HepG2 (cell line): ENCODE measurements around the gene HIPK2. TPM values are rescaled to one million over a fixed set of nuclear protein-coding genes. Genes with fewer than 3 reads are reported as not detected.

ENCODE experiments used
- CCAR2 ChIP-seq: fragments of 200-400 bp; formaldehyde crosslinking; optimal IDR thresholded peaks from 2 replicates; pipeline ENCODE3; 2018; ENCODE audit warnings: low read depth, mild to moderate bottlenecking, low read length, moderate library complexity
- DDIT3 ChIP-seq: sonication (generic); formaldehyde crosslinking; IDR thresholded peaks from 2 replicates; pipeline ENCODE4 v1.4.0; 2020; ENCODE audit warnings: mild to moderate bottlenecking, missing genetic modification reagents
- DMAP1 ChIP-seq: IDR thresholded peaks from 2 replicates; pipeline ENCODE4 v1.6.1; 2016
- ELF3 ChIP-seq: IDR thresholded peaks from 2 replicates; pipeline ENCODE4 v1.6.1; 2016; ENCODE audit warnings: missing genetic modification reagents, missing compliant biosample characterization
- KAT8 ChIP-seq: IDR thresholded peaks from 2 replicates; pipeline ENCODE4 v1.6.1; 2016; ENCODE audit warnings: missing genetic modification reagents, missing compliant biosample characterization
- KDM3A ChIP-seq: IDR thresholded peaks from 2 replicates; pipeline ENCODE4 v1.6.1; 2018; ENCODE audit warnings: low read depth, missing compliant biosample characterization
- PCBP2 ChIP-seq: fragments of 200-400 bp; formaldehyde crosslinking; optimal IDR thresholded peaks from 2 replicates; pipeline ENCODE3; 2018; ENCODE audit warnings: low read length, low read depth; ENCODE audit not compliant: poor library complexity, severe bottlenecking
- PITX1 ChIP-seq: sonication (generic); formaldehyde crosslinking; IDR thresholded peaks from 2 replicates; pipeline ENCODE4 v1.5.1; 2020; ENCODE audit warnings: mild to moderate bottlenecking, missing genetic modification reagents
- RARA ChIP-seq: IDR thresholded peaks from 2 replicates; pipeline ENCODE4 v1.6.1; 2016; ENCODE audit warnings: missing genetic modification reagents, missing compliant biosample characterization
- REXO4 ChIP-seq: sonication (generic); formaldehyde crosslinking; IDR thresholded peaks from 2 replicates; pipeline ENCODE4 v1.8.0; 2022; ENCODE audit warnings: missing genetic modification reagents, mild to moderate bottlenecking, borderline replicate concordance
- RXRA ChIP-seq: sonication (generic); formaldehyde crosslinking; IDR thresholded peaks from 2 replicates; pipeline ENCODE4 v1.5.1; 2020; ENCODE audit warnings: missing genetic modification reagents
- SOX5 ChIP-seq: IDR thresholded peaks from 2 replicates; pipeline ENCODE4 v1.6.1; 2016; ENCODE audit warnings: borderline replicate concordance
- SRSF1 ChIP-seq: fragments of 200-400 bp; formaldehyde crosslinking; optimal IDR thresholded peaks from 2 replicates; pipeline ENCODE3; 2017; ENCODE audit warnings: mild to moderate bottlenecking, low read depth, low read length, moderate library complexity
- STAT5B ChIP-seq: sonication (generic); formaldehyde crosslinking; IDR thresholded peaks from 2 replicates; pipeline ENCODE4 v1.4.0; 2020; ENCODE audit warnings: missing genetic modification reagents
- ZNF207 ChIP-seq: fragments of 450-650 bp; IDR thresholded peaks from 2 replicates; pipeline ENCODE4 v1.6.1; 2016; ENCODE audit warnings: antibody characterized with exemption, borderline replicate concordance
- ZNF335 ChIP-seq: sonication (generic); formaldehyde crosslinking; IDR thresholded peaks from 2 replicates; pipeline ENCODE4 v1.4.0; 2020; ENCODE audit warnings: missing genetic modification reagents
- ZNF34 ChIP-seq: sonication (generic); formaldehyde crosslinking; IDR thresholded peaks from 2 replicates; pipeline ENCODE4 v1.4.0; 2020; ENCODE audit warnings: mild to moderate bottlenecking, missing genetic modification reagents, borderline replicate concordance
- ZNF503 ChIP-seq: sonication (generic); formaldehyde crosslinking; IDR thresholded peaks from 2 replicates; pipeline ENCODE4 v1.4.0; 2020; ENCODE audit warnings: missing genetic modification reagents
- ZNF614 ChIP-seq: IDR thresholded peaks from 2 replicates; pipeline ENCODE4 v1.6.1; 2018; ENCODE audit warnings: missing biosample characterization, missing genetic modification reagents, inconsistent platforms, borderline replicate concordance
- ZNF724P ChIP-seq: sonication (generic); formaldehyde crosslinking; IDR thresholded peaks from 2 replicates; pipeline ENCODE4 v1.8.0; 2022; ENCODE audit warnings: missing genetic modification reagents, borderline replicate concordance
- ZNF75D ChIP-seq: sonication (generic); formaldehyde crosslinking; IDR thresholded peaks from 2 replicates; pipeline ENCODE4 v1.8.1; 2023; ENCODE audit warnings: missing genetic modification reagents, mild to moderate bottlenecking, borderline replicate concordance
- ZNF761 ChIP-seq: sonication (generic); formaldehyde crosslinking; conservative IDR thresholded peaks from 2 replicates; pipeline ENCODE4 v1.4.0; 2020; ENCODE audit warnings: mild to moderate bottlenecking, missing genetic modification reagents
- ZNF766 ChIP-seq: sonication (generic); formaldehyde crosslinking; IDR thresholded peaks from 2 replicates; pipeline ENCODE4 v1.5.0; 2020; ENCODE audit warnings: missing genetic modification reagents, borderline replicate concordance
- ZSCAN29 ChIP-seq: sonication (generic); formaldehyde crosslinking; conservative IDR thresholded peaks from 2 replicates; pipeline ENCODE4 v1.4.0; 2020; ENCODE audit warnings: mild to moderate bottlenecking, missing genetic modification reagents
- polyA plus RNA-seq, 8 experiments: library from polyadenylated mRNA; depleted of rRNA in 3 of 8; stranded (reverse) in 7 of 8; unstranded in 1 of 8; fragments of >200 nt; fragmentation: Illumina TruSeq in 4 of 8; extraction: Trizol in 4 of 8; gene quantifications; 2 replicates each; pipeline versions ENCODE4 v1.2.1 to v1.2.3, GENCODE V29; 2011 to 2016; ENCODE audit warnings: low read depth in 4 of 8, missing spikeins in 1 of 8, mixed read lengths in 1 of 8; ENCODE audit not compliant: insufficient read depth in 1 of 8
- total RNA-seq, 5 experiments: library from RNA; depleted of rRNA; stranded (reverse); fragments of >200 nt; fragmentation: Illumina TruSeq; extraction: Trizol; gene quantifications; 2 replicates each; pipeline ENCODE4 v1.2.3, GENCODE V29; 2016; ENCODE audit warnings: low read depth in 1 of 5
- TF ChIP-seq, protein P1 (sequence below): sonication (generic); formaldehyde crosslinking; IDR thresholded peaks from 2 replicates; pipeline ENCODE4 v1.8.1; 2022; ENCODE audit warnings: low read depth, mild to moderate bottlenecking, missing genetic modification reagents
- TF ChIP-seq, protein P2 (sequence below): IDR thresholded peaks from 2 replicates; pipeline ENCODE4 v1.6.1; 2016; ENCODE audit warnings: mild to moderate bottlenecking, missing biosample characterization, missing genetic modification reagents
- TF ChIP-seq, protein P3 (sequence below): sonication (generic); formaldehyde crosslinking; IDR thresholded peaks from 2 replicates; pipeline ENCODE4 v1.4.0; 2020; ENCODE audit warnings: missing genetic modification reagents, borderline replicate concordance

HIPK2 gene
- total and polyA plus RNA-seq, 2 of the 13 experiments (the other 11 are each of a cell fraction or from before 2014, with no cell fraction given), result 14.4 to 20.2 TPM

DNA sequence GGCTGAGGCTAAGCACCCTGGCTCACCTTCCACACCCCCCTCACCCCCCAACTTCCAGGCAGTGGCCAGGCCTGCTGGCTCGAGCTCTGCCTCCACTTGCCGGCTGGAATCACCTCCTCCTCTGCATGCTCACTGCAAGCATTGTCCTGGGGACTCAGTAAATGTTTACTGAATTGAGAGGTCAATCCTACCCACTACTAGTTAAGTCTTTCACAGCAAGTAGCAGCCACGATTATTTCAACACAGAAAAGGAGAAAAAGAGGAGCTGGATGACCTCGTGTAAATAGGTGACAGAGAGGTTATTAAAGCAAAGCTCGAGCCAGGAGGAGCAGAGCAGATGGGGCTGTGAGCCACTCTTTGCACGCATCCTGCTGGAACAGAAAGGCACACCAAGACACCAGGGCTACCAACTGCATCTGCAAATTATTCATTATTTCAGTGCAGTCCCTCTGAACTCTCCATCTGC lies 32.1 kb downstream of the HIPK2 start (continued):
- TF ChIP-seq DMAP1 (CRISPR knock-in tag) (no peak), ELF3 (CRISPR knock-in tag) (no peak), ZNF503 (CRISPR knock-in tag) (no peak), ZNF75D (no peak), ZNF335 (CRISPR knock-in tag) (no peak), RXRA (peak; percentile 39; the same call in 1 of the 2 replicates), KDM3A (no peak), ZNF766 (no peak), PCBP2 (no peak), STAT5B (CRISPR knock-in tag) (no peak), ZNF761 (no peak), PITX1 (CRISPR knock-in tag) (peak; percentile 51; the same call in 1 of the 2 replicates), RARA (peak; percentile 61), DDIT3 (no peak), ZNF34 (no peak), ZNF614 (no peak), CCAR2 (no peak), SRSF1 (no peak), ZSCAN29 (CRISPR knock-in tag) (no peak), SOX5 (CRISPR knock-in tag) (peak; percentile 79; the same call in 1 of the 2 replicates), ZNF724P (CRISPR knock-in tag) (no peak), ZNF207 (no peak), KAT8 (CRISPR knock-in tag) (no peak), REXO4 (CRISPR knock-in tag) (no peak)
- TF ChIP-seq, protein P1, sequence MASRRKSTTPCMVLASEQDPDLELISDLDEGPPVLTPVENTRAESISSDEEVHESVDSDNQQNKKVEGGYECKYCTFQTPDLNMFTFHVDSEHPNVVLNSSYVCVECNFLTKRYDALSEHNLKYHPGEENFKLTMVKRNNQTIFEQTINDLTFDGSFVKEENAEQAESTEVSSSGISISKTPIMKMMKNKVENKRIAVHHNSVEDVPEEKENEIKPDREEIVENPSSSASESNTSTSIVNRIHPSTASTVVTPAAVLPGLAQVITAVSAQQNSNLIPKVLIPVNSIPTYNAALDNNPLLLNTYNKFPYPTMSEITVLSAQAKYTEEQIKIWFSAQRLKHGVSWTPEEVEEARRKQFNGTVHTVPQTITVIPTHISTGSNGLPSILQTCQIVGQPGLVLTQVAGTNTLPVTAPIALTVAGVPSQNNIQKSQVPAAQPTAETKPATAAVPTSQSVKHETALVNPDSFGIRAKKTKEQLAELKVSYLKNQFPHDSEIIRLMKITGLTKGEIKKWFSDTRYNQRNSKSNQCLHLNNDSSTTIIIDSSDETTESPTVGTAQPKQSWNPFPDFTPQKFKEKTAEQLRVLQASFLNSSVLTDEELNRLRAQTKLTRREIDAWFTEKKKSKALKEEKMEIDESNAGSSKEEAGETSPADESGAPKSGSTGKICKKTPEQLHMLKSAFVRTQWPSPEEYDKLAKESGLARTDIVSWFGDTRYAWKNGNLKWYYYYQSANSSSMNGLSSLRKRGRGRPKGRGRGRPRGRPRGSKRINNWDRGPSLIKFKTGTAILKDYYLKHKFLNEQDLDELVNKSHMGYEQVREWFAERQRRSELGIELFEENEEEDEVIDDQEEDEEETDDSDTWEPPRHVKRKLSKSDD (CRISPR knock-in tag), result 0 out of 2 replicates have a peak, but pooled peaks have one; percentile 38
- TF ChIP-seq, protein P2, sequence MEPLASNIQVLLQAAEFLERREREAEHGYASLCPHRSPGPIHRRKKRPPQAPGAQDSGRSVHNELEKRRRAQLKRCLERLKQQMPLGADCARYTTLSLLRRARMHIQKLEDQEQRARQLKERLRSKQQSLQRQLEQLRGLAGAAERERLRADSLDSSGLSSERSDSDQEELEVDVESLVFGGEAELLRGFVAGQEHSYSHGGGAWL (CRISPR knock-in tag), result no peak
- TF ChIP-seq, protein P3, sequence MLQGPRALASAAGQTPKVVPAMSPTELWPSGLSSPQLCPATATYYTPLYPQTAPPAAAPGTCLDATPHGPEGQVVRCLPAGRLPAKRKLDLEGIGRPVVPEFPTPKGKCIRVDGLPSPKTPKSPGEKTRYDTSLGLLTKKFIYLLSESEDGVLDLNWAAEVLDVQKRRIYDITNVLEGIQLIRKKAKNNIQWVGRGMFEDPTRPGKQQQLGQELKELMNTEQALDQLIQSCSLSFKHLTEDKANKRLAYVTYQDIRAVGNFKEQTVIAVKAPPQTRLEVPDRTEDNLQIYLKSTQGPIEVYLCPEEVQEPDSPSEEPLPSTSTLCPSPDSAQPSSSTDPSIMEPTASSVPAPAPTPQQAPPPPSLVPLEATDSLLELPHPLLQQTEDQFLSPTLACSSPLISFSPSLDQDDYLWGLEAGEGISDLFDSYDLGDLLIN, result no peak
